Testis (tissue), 3 donors: Measurements from ENCODE around the gene C2CD4A. TPM values are rescaled to one million over a fixed set of nuclear protein-coding genes. Genes with fewer than 3 reads are reported as not detected.

Source experiments
- DNase-seq: peaks from one replicate; pipeline ENCODE4 v3.0.0-alpha.2; 2019
- H3K27ac ChIP-seq, 2 donors: fragments of 200-600 bp; sonication (generic); one replicate each; pipeline ENCODE4 v1.5.1; 2019
- H3K27me3 ChIP-seq: fragments of 200-600 bp; sonication (generic); one replicate; pipeline ENCODE4 v1.5.1; 2019
- H3K36me3 ChIP-seq: fragments of 200-600 bp; sonication (generic); one replicate; pipeline ENCODE4 v1.5.1; 2017; ENCODE audit warnings: low read depth; ENCODE audit errors: missing control alignments
- H3K4me1 ChIP-seq: fragments of 200-600 bp; sonication (generic); one replicate; pipeline ENCODE4 v1.5.1; 2019
- H3K4me3 ChIP-seq, 2 donors: fragments of 200-600 bp; sonication (generic); one replicate each; pipeline ENCODE4 v1.5.1; 2017 to 2019
- H3K9me3 ChIP-seq: fragments of 200-600 bp; sonication (generic); one replicate; pipeline ENCODE4 v1.5.1; 2017
- CTCF ChIP-seq, 3 experiments: fragments of 450-650 bp in 2 of 3; fragments of 200-600 bp in 1 of 3; sonication (generic) in 1 of 3; IDR thresholded peaks; one replicate each; pipeline ENCODE4 v1.5.1; 2016 to 2019; ENCODE audit warnings: antibody characterized with exemption in 3 of 3, mild to moderate bottlenecking in 2 of 3, moderate library complexity in 1 of 3
- POLR2A ChIP-seq: fragments of 450-650 bp; IDR thresholded peaks from one replicate; pipeline ENCODE4 v1.6.1; 2017; ENCODE audit warnings: antibody characterized with exemption, mild to moderate bottlenecking, moderate library complexity
- WGBS, 2 donors: methylation state at CpG; one replicate each; pipeline ENCODE4 v1.1.5; 2018; 5-methylcytosine and 5-hydroxymethylcytosine counted together
- intact Hi-C: fragments of 100-400 bp; cut with DNase I; formaldehyde crosslinking; loops from one replicate; pipeline ENCODE4 v1.15.1; 2023; ENCODE audit warnings: low total_unique reads
- polyA plus RNA-seq: library from polyadenylated mRNA; stranded (reverse); fragments of 350-450 nt; fragmentation: Illumina TruSeq; extraction: RNeasy Lipid Tissue Mini Kit (QIAGEN cat#74804); gene quantifications from one replicate; pipeline ENCODE4 v1.2.3, GENCODE V29; 2014; ENCODE audit warnings: low read depth, low replicate concordance; ENCODE audit not compliant: insufficient read depth
- total RNA-seq, 2 donors: library from RNA; depleted of rRNA; stranded (reverse); fragments of >200 nt; gene quantifications; one replicate each; pipeline ENCODE4 v1.2.3, GENCODE V29; 2016

C2CD4A gene
- total and polyA plus RNA-seq, 3 donors from 2014 or later = 0.08 to 0.39 (median 0.12) TPM

GRCh38 chr15:62119227-62119864 is 52.6 kb downstream of the C2CD4A start:
- no peak overlapping the region for H3K4me3 ChIP-seq
- no peaks in the 10 kb centered on the region for H3K4me1 ChIP-seq
- no peak for TF ChIP-seq POLR2A
- no peak for TF ChIP-seq CTCF (IDR thresholded peaks at IDR 0.05)
- no peak overlapping the region for H3K27ac ChIP-seq
- WGBS, 2 donors = 71 to 81% methylated on average over 7 of the region's 7 CpGs
- intact Hi-C loops = no loop called here
- DNase-seq = no peak
- H3K27me3 ChIP-seq = no peaks in the 10 kb centered on the region
- no peaks in the 10 kb centered on the region for H3K36me3 ChIP-seq
- H3K9me3 ChIP-seq = no peaks in the 10 kb centered on the region

DNA sequence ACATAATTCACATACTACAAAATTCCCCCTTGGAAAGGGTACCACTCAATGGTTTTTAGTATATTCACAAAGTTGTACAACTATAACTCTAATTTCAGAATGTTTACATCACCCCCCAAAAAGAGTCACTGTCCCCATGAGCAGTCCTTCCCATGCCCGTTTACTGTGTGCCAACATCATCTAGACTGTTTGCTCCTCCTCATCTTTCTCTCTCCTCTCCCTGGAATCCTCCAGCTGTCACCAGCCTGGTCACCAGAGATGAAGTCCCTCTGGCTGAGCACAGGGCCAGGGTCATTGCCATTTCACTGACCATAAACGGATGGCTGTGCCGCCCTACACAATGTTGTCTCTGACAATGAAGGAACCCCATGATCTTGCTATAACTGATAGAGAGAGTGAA is 53.1 kb downstream of the C2CD4A start:
- Histone ChIP-seq H3K4me1 (no peaks in the 10 kb centered on the region), H3K27me3 (no peaks in the 10 kb centered on the region), H3K36me3 (no peaks in the 10 kb centered on the region), H3K9me3 (no peaks in the 10 kb centered on the region), H3K27ac (no peak overlapping the region), H3K4me3 (no peak overlapping the region)
- DNase-seq = no peak
- 90 to 93% methylated on average over 3 of the region's 3 CpGs for WGBS, 2 donors
- TF ChIP-seq CTCF (IDR thresholded peaks at IDR 0.05) = no peak
- TF ChIP-seq POLR2A = no peak
- intact Hi-C loops = no loop called here

Other genes starting within 250 kb of the C2CD4A start
- 10 to 100 TPM; 86.1 to 89.1 TPM for gene VPS13C, start 6.5 kb upstream of the C2CD4A start, total RNA-seq
- 21.3 TPM for gene VPS13C, start 6.5 kb upstream of the C2CD4A start, polyA plus RNA-seq
- gene C2CD4B, start 98.3 kb downstream of the C2CD4A start, total RNA-seq = 1 to 10 TPM; 2.7 to 2.9 TPM
- gene C2CD4B, start 98.3 kb downstream of the C2CD4A start, polyA plus RNA-seq = 0.26 TPM